Suprapubic skin (tissue), 4 donors: ENCODE data around the gene PSME3IP1.

ENCODE experiments used
- POLR2A ChIP-seq, 2 donors: fragments of 450-650 bp; IDR thresholded peaks; one replicate each; pipeline ENCODE4 v1.6.1; 2017; ENCODE audit warnings: antibody characterized with exemption in 2 of 2, mild to moderate bottlenecking in 2 of 2, moderate library complexity in 2 of 2
- POLR2AphosphoS5 ChIP-seq, 3 donors: sonication (generic); formaldehyde crosslinking; IDR thresholded peaks; one replicate each; pipeline ENCODE4 v1.6.1; 2017; ENCODE audit warnings: antibody characterized with exemption in 3 of 3
- TF ChIP-seq, protein P1 (sequence below), 2 donors: fragments of 200-600 bp in 1 of 2; fragments of 450-650 bp in 1 of 2; sonication (generic) in 1 of 2; IDR thresholded peaks; one replicate each; pipeline ENCODE4 v1.5.1; 2016 to 2019; ENCODE audit warnings: antibody characterized with exemption in 2 of 2, mild to moderate bottlenecking in 1 of 2, moderate library complexity in 1 of 2

GRCh38 chr16:57107321-57107922 lies 78.4 kb downstream of the PSME3IP1 start:
- TF ChIP-seq, protein P1, sequence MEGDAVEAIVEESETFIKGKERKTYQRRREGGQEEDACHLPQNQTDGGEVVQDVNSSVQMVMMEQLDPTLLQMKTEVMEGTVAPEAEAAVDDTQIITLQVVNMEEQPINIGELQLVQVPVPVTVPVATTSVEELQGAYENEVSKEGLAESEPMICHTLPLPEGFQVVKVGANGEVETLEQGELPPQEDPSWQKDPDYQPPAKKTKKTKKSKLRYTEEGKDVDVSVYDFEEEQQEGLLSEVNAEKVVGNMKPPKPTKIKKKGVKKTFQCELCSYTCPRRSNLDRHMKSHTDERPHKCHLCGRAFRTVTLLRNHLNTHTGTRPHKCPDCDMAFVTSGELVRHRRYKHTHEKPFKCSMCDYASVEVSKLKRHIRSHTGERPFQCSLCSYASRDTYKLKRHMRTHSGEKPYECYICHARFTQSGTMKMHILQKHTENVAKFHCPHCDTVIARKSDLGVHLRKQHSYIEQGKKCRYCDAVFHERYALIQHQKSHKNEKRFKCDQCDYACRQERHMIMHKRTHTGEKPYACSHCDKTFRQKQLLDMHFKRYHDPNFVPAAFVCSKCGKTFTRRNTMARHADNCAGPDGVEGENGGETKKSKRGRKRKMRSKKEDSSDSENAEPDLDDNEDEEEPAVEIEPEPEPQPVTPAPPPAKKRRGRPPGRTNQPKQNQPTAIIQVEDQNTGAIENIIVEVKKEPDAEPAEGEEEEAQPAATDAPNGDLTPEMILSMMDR (IDR thresholded peaks at IDR 0.05) = no peak
- TF ChIP-seq POLR2A (IDR thresholded peaks at IDR 0.05) (no peak), POLR2AphosphoS5 (IDR thresholded peaks at IDR 0.05) (no peak)
